Astrocyte (in vitro differentiated cells and primary cell): Measurements from ENCODE around the gene PCCA. TPM values are rescaled to one million over a fixed set of nuclear protein-coding genes. Genes with fewer than 3 reads are reported as not detected.

ENCODE experiments used
- DNase-seq: peaks from one replicate; pipeline ENCODE4 v3.0.0-alpha.2; 2010; ENCODE audit warnings: low read depth
- FAIRE-seq: peaks from 2 replicates; lab custom pipeline; 2011; peaks lifted over from hg19 to GRCh38; lab: Jason Lieb, UNC
- H2AFZ ChIP-seq: 2 replicates; pipeline ENCODE4 v1.6.0; 2012; ENCODE audit warnings: low read depth, low read length, inconsistent platforms
- H3K27ac ChIP-seq: 2 replicates; pipeline ENCODE4 v1.5.1; 2011; ENCODE audit warnings: low read depth, low read length, inconsistent platforms
- H3K27me3 ChIP-seq: 2 replicates; pipeline ENCODE4 v1.6.0; 2011; ENCODE audit warnings: low read length, inconsistent platforms; ENCODE audit not compliant: insufficient read depth
- H3K36me3 ChIP-seq: 2 replicates; pipeline ENCODE4 v1.5.1; 2011; ENCODE audit warnings: low read length, inconsistent platforms; ENCODE audit not compliant: insufficient read depth
- H3K4me1 ChIP-seq: 2 replicates; pipeline ENCODE4 v1.5.1; 2011; ENCODE audit warnings: low read length, inconsistent platforms; ENCODE audit not compliant: insufficient read depth
- H3K4me2 ChIP-seq: 2 replicates; pipeline ENCODE4 v1.6.0; 2012; ENCODE audit warnings: low read length, inconsistent platforms
- H3K4me3 ChIP-seq: 2 replicates; pipeline ENCODE4 v1.5.1; 2011; ENCODE audit warnings: low read depth, mild to moderate bottlenecking, low read length, inconsistent platforms; ENCODE audit not compliant: insufficient read depth
- H3K79me2 ChIP-seq: 2 replicates; pipeline ENCODE4 v1.6.0; 2012; ENCODE audit warnings: mild to moderate bottlenecking, low read length, inconsistent platforms; ENCODE audit not compliant: insufficient read depth
- H3K9ac ChIP-seq: 2 replicates; pipeline ENCODE4 v1.6.0; 2012; ENCODE audit warnings: mild to moderate bottlenecking, low read length, inconsistent platforms
- H3K9me3 ChIP-seq: 2 replicates; pipeline ENCODE4 v1.5.1; 2012; ENCODE audit warnings: low read depth, mild to moderate bottlenecking, low read length, inconsistent platforms; ENCODE audit not compliant: insufficient read depth
- H4K20me1 ChIP-seq: 2 replicates; pipeline ENCODE4 v1.6.0; 2012; ENCODE audit warnings: low read length, inconsistent platforms; ENCODE audit not compliant: insufficient read depth
- H3K27ac Mint-ChIP-seq: one replicate; pipeline ENCODE4 v1.8.0; 2021; ENCODE audit warnings: mild to moderate bottlenecking, mixed read lengths; ENCODE audit not compliant: unreplicated experiment
- H3K27me3 Mint-ChIP-seq: one replicate; pipeline ENCODE4 v1.8.0; 2021; ENCODE audit warnings: low read depth, mixed read lengths; ENCODE audit not compliant: unreplicated experiment
- H3K36me3 Mint-ChIP-seq: one replicate; pipeline ENCODE4 v1.8.0; 2021; ENCODE audit warnings: low read depth, mixed read lengths; ENCODE audit not compliant: unreplicated experiment
- H3K4me1 Mint-ChIP-seq: one replicate; pipeline ENCODE4 v1.8.0; 2021; ENCODE audit warnings: low read depth, mixed read lengths; ENCODE audit not compliant: unreplicated experiment
- H3K4me3 Mint-ChIP-seq: one replicate; pipeline ENCODE4 v1.8.0; 2021; ENCODE audit warnings: mild to moderate bottlenecking, moderate library complexity, mixed read lengths; ENCODE audit not compliant: unreplicated experiment
- H3K9me3 Mint-ChIP-seq: one replicate; pipeline ENCODE4 v1.8.0; 2021; ENCODE audit warnings: mild to moderate bottlenecking, mixed read lengths; ENCODE audit not compliant: unreplicated experiment
- EZH2 ChIP-seq: IDR thresholded peaks from 2 replicates; pipeline ENCODE4 v1.6.1; 2012; ENCODE audit warnings: mild to moderate bottlenecking, low read length, inconsistent platforms; ENCODE audit not compliant: insufficient read depth
- total RNA-seq: library from RNA; stranded (reverse); gene quantifications from 2 replicates; pipeline ENCODE4 v1.2.1, GENCODE V29; 2021
- TF ChIP-seq, protein P1 (sequence below): IDR thresholded peaks from 2 replicates; pipeline ENCODE4 v1.5.1; 2011; ENCODE audit warnings: low read depth, mild to moderate bottlenecking, inconsistent platforms, low read length, moderate library complexity; ENCODE audit not compliant: insufficient read depth

PCCA gene
- total RNA-seq, 1 donor from 2014 or later: 13.9 TPM

- Histone ChIP-seq H3K9ac (no peak overlapping the region), H2AFZ (no peak overlapping the region), H3K9me3 (no peaks in the 10 kb centered on the region), H3K4me3 (no peak overlapping the region), H3K79me2 (no peaks in the 10 kb centered on the region), H3K27ac (no peak overlapping the region), H3K4me1 (peaks cover 6% of the 10 kb centered on the region), H4K20me1 (no peaks in the 10 kb centered on the region), H3K27me3 (no peaks in the 10 kb centered on the region), H3K36me3 (no peaks in the 10 kb centered on the region), H3K4me2 (no peak overlapping the region)
- FAIRE-seq (no peak), DNase-seq (no peak)
- Mint-ChIP-seq H3K36me3 (no peaks in the 10 kb centered on the region), H3K4me3 (no peak overlapping the region), H3K4me1 (peaks cover 2% of the 10 kb centered on the region), H3K27ac (no peak overlapping the region), H3K27me3 (no peaks in the 10 kb centered on the region), H3K9me3 (no peaks in the 10 kb centered on the region)
- TF ChIP-seq, protein P1, sequence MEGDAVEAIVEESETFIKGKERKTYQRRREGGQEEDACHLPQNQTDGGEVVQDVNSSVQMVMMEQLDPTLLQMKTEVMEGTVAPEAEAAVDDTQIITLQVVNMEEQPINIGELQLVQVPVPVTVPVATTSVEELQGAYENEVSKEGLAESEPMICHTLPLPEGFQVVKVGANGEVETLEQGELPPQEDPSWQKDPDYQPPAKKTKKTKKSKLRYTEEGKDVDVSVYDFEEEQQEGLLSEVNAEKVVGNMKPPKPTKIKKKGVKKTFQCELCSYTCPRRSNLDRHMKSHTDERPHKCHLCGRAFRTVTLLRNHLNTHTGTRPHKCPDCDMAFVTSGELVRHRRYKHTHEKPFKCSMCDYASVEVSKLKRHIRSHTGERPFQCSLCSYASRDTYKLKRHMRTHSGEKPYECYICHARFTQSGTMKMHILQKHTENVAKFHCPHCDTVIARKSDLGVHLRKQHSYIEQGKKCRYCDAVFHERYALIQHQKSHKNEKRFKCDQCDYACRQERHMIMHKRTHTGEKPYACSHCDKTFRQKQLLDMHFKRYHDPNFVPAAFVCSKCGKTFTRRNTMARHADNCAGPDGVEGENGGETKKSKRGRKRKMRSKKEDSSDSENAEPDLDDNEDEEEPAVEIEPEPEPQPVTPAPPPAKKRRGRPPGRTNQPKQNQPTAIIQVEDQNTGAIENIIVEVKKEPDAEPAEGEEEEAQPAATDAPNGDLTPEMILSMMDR: no peak
Measured at GRCh38 chr13:100517135-100517534, 428.2 kb downstream of the PCCA start.

DNA sequence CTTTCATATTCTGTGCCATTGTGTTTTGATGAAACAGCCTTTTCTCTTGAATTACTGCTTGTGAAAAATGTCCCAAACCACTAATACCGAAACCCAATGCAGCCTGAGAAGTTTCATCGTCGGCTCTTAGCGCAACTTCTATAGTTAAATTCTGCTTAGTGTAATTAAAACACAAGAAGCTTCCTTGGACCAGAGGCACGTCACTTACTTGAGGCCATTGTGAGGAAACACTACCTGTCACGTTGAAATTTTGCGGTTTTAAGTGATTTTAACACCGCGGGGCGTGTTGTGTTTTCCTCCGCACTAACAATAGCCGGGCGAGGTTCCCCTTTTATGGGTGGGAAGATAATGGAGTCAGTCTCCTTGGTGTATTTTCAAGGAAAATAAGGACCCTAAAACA lies 428.8 kb downstream of the PCCA start:
- no peak for DNase-seq
- H3K4me1 Mint-ChIP-seq: no peaks in the 10 kb centered on the region

GRCh38 chr13:100518394-100519062 lies 429.6 kb downstream of the PCCA start:
- no peaks in the 10 kb centered on the region for H3K27me3 Mint-ChIP-seq
- no peak for FAIRE-seq

More for the DNA sequence above, 428.8 kb downstream of the PCCA start:
- FAIRE-seq: no peak
- Mint-ChIP-seq H3K36me3 (peaks cover under 1% of the 10 kb centered on the region), H3K9me3 (no peaks in the 10 kb centered on the region), H3K4me3 (no peak overlapping the region), H3K27ac (no peak overlapping the region), H3K27me3 (no peaks in the 10 kb centered on the region)
- H3K9me3 ChIP-seq: no peaks in the 10 kb centered on the region
- no peak overlapping the region for H3K27ac ChIP-seq
- no peak overlapping the region for H3K4me2 ChIP-seq
- H3K36me3 ChIP-seq: no peaks in the 10 kb centered on the region
- H3K27me3 ChIP-seq: no peaks in the 10 kb centered on the region
- no peak overlapping the region for H2AFZ ChIP-seq
- peaks cover 2% of the 10 kb centered on the region for H3K4me1 ChIP-seq
- H3K79me2 ChIP-seq: no peaks in the 10 kb centered on the region
- no peak overlapping the region for H3K4me3 ChIP-seq
- no peak for TF ChIP-seq EZH2
- TF ChIP-seq, protein P1: no peak
- no peak overlapping the region for H3K9ac ChIP-seq
- no peaks in the 10 kb centered on the region for H4K20me1 ChIP-seq

More at GRCh38 chr13:100518394-100519062, 429.6 kb downstream of the PCCA start:
- Histone ChIP-seq H3K9me3 (no peaks in the 10 kb centered on the region), H3K4me1 (peaks cover 2% of the 10 kb centered on the region), H3K4me2 (no peak overlapping the region), H3K27ac (no peak overlapping the region), H3K27me3 (no peaks in the 10 kb centered on the region), H3K9ac (no peak overlapping the region), H3K4me3 (no peak overlapping the region), H2AFZ (no peak overlapping the region), H3K79me2 (no peaks in the 10 kb centered on the region), H3K36me3 (no peaks in the 10 kb centered on the region), H4K20me1 (no peaks in the 10 kb centered on the region)
- no peak overlapping the region for H3K4me3 Mint-ChIP-seq
- H3K27ac Mint-ChIP-seq: no peak overlapping the region
- TF ChIP-seq EZH2: no peak
- TF ChIP-seq, protein P1: no peak
- no peak for DNase-seq
- H3K36me3 Mint-ChIP-seq: peaks cover 4% of the 10 kb centered on the region
- no peaks in the 10 kb centered on the region for H3K4me1 Mint-ChIP-seq
- no peaks in the 10 kb centered on the region for H3K9me3 Mint-ChIP-seq
